ENCODE measurements around the gene TMEM185B.
"Not testable (repeated sequence)": the region's sequence is repeated elsewhere in the genome, so short reads cannot be mapped to it uniquely, and the experiment has no call there.

The TMEM185B gene

DNA sequence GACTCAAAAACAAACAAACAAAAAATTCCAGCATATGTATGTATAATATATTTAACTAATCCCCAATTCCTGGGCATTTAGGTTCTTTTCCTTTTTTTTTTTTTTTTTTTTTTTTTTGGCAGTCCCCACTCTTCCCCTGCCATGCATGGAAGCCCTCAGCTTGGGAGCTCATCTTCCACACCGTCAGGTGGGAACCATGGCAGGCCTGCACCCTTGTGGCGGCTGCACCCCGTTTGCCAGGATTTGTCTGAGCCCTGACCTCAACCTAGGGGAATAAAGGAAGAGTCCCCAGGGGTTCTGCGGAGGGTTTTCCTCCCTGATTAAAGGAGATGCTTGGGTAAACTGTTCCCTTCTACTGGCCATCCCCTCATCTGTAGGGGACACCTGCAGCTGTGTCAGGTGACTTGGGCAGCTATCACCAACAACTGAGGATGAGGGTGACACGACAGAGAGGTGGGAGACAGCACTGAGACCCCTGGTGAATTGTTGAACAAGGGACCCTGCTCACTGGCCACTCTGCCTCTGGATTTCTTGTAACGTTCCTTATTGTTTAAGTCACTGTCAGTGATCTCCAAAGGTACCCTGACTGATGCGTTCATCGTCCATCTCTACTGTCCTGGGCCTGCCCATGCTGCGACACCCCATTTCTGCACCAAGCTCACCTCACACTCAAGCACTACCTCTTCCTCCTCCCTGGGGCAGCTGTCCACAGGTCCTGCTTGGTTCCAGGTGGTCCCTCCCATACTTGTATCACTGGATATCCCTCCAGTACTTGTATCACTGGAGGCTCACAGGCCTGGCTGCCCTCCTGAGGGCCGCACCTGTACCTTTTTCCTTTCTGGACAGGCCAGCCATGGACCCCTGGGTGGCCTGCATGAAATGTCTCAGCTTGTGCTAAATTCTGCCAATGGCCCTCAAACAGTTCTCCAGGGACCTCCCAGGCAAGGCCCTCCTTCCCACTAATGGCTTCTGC is 14.5 kb downstream of the TMEM185B start:
- H3K4me3 ChIP-seq (ENCODE audit: low read length): no peak overlapping the region
- H3K9ac ChIP-seq (ENCODE audit: low read length): no peak overlapping the region
- no peaks in the 10 kb centered on the region for H3K36me3 ChIP-seq (ENCODE audit: control insufficient read depth, insufficient read depth, low read length)
- peaks cover 8% of the 10 kb centered on the region for H3K4me1 ChIP-seq (ENCODE audit: control insufficient read depth, insufficient read depth, low read length)
- H3K9me3 ChIP-seq (ENCODE audit: control insufficient read depth, low read length): no peaks in the 10 kb centered on the region
- no peaks in the 10 kb centered on the region for H3K27me3 ChIP-seq (ENCODE audit: control insufficient read depth, insufficient read depth, low read length)

DNA sequence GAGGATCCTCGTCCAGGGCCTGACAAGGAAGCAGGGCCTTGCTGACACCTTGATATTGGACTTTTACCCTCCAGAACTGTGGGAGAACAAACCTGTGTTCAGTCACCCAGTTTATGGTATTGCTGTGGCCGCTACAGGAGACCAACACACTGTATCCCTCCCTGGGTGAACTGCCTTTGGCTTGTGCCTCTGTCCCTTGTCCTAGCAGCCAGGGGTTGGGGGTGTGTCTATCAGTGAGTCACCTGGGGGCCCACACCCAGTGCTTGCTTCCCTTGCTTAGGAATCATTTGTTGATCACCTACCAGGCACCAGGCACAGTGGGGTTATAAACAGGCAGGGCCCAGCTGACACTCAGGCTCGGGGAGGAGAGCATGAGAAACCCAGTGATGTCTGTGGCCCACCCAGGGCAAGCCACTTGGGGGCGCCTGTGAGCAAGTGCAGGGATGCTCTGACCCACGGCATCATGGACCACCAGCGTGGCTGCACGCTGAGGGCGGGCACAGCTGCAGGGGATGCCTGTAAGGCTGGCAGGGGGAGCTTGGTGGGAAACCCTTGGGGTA is 17.1 kb downstream of the TMEM185B start:
- Histone ChIP-seq H3K36me3 (ENCODE audit: control insufficient read depth, insufficient read depth, low read length) (no peaks in the 10 kb centered on the region), H3K4me1 (ENCODE audit: control insufficient read depth, insufficient read depth, low read length) (peaks cover 8% of the 10 kb centered on the region), H3K4me3 (ENCODE audit: low read length) (no peak overlapping the region), H3K9ac (ENCODE audit: low read length) (no peak overlapping the region), H3K27me3 (ENCODE audit: control insufficient read depth, insufficient read depth, low read length) (no peaks in the 10 kb centered on the region), H3K9me3 (ENCODE audit: control insufficient read depth, low read length) (no peaks in the 10 kb centered on the region)

- peaks cover 8% of the 10 kb centered on the region for H3K4me1 ChIP-seq (ENCODE audit: control insufficient read depth, insufficient read depth, low read length)
- H3K4me3 ChIP-seq (ENCODE audit: low read length): no peak overlapping the region
- no peak overlapping the region for H3K9ac ChIP-seq (ENCODE audit: low read length)
- H3K36me3 ChIP-seq (ENCODE audit: control insufficient read depth, insufficient read depth, low read length): no peaks in the 10 kb centered on the region
- no peaks in the 10 kb centered on the region for H3K27me3 ChIP-seq (ENCODE audit: control insufficient read depth, insufficient read depth, low read length)
- no peaks in the 10 kb centered on the region for H3K9me3 ChIP-seq (ENCODE audit: control insufficient read depth, low read length)
These were observed 18.1 kb downstream of the TMEM185B start for GRCh38 chr2:120204945-120205670.

GRCh38 chr2:120204417-120204816 is 18.8 kb downstream of the TMEM185B start:
- Histone ChIP-seq H3K4me3 (ENCODE audit: low read length) (no peak overlapping the region), H3K36me3 (ENCODE audit: control insufficient read depth, insufficient read depth, low read length) (no peaks in the 10 kb centered on the region), H3K9me3 (ENCODE audit: control insufficient read depth, low read length) (no peaks in the 10 kb centered on the region), H3K27me3 (ENCODE audit: control insufficient read depth, insufficient read depth, low read length) (no peaks in the 10 kb centered on the region), H3K9ac (ENCODE audit: low read length) (no peak overlapping the region), H3K4me1 (ENCODE audit: control insufficient read depth, insufficient read depth, low read length) (peaks cover 8% of the 10 kb centered on the region)

DNA sequence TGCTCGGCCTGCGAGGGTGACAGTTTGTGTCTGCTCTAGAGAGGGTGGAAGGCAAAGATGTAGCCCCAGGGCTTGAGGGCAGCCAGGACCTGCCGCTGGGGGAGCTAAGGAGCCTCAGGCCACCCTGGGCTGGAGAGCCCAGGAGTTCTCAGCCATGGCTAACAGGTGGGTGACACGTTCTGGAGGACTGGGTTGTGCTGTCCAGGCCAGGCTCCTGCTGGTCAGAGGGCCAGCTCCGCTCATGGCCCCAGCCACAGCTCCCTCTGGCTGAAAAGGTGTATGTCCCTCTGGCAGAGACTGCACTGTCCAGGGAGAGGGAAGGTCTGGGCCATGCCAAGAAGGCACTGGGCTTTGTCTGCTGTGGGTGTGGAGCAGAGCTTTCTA is 19.2 kb downstream of the TMEM185B start:
- Histone ChIP-seq H3K4me3 (ENCODE audit: low read length) (no peak overlapping the region), H3K9me3 (ENCODE audit: control insufficient read depth, low read length) (no peaks in the 10 kb centered on the region), H3K27me3 (ENCODE audit: control insufficient read depth, insufficient read depth, low read length) (no peaks in the 10 kb centered on the region), H3K36me3 (ENCODE audit: control insufficient read depth, insufficient read depth, low read length) (no peaks in the 10 kb centered on the region), H3K9ac (ENCODE audit: low read length) (no peak overlapping the region), H3K4me1 (ENCODE audit: control insufficient read depth, insufficient read depth, low read length) (peaks cover 8% of the 10 kb centered on the region)

DNA sequence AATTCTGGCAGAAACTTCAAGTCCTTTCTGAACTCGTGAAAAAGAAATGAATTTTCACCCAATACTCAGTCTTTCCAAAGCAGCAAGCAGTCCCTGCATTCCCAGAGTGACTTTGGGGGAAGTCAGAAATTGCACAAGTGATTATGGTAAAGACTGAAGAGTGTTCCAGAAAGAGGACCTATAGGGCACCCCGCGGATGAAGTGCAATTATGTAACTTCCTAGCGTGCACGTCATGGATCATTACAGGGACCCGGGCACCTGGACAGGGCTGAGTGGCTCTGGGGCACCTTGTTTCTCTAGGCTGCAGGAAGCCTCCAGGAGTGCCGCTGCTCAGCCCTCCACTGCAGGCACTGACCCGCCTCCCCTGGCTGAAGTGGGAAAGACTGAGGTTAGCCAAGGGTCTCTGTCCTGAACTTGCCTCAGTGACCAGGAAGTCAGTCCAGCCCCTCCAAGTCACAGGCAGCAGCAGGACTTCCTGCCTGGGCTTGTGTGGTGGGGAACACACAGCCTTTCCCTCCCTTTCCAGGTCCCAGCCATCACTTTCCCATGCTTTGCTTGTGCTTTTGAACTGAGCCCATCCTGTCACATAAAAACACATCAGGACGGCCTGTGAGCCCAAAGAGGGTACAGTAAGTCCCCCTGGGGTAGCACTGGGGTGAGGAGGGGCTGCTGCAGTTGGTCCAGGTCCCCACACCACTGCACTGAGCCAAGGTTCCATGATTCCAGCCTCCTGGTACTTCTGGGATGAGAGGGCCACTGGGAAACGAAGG is 19.8 kb downstream of the TMEM185B start:
- H3K27me3 ChIP-seq (ENCODE audit: control insufficient read depth, insufficient read depth, low read length): no peaks in the 10 kb centered on the region
- H3K4me1 ChIP-seq (ENCODE audit: control insufficient read depth, insufficient read depth, low read length): peaks cover 8% of the 10 kb centered on the region
- no peaks in the 10 kb centered on the region for H3K9me3 ChIP-seq (ENCODE audit: control insufficient read depth, low read length)
- no peaks in the 10 kb centered on the region for H3K36me3 ChIP-seq (ENCODE audit: control insufficient read depth, insufficient read depth, low read length)
- no peak overlapping the region for H3K4me3 ChIP-seq (ENCODE audit: low read length)
- no peak overlapping the region for H3K9ac ChIP-seq (ENCODE audit: low read length)

- H3K9ac ChIP-seq (ENCODE audit: low read length); H3K9me3 ChIP-seq (ENCODE audit: control insufficient read depth, low read length); H3K4me3 ChIP-seq (ENCODE audit: low read length); H3K36me3 ChIP-seq (ENCODE audit: control insufficient read depth, insufficient read depth, low read length); H3K4me1 ChIP-seq (ENCODE audit: control insufficient read depth, insufficient read depth, low read length); H3K27me3 ChIP-seq (ENCODE audit: control insufficient read depth, insufficient read depth, low read length): not testable (repeated sequence)
These were observed 23.3 kb downstream of the TMEM185B start for GRCh38 chr2:120199817-120200459.

- H3K27me3 ChIP-seq (ENCODE audit: control insufficient read depth, insufficient read depth, low read length): no peaks in the 10 kb centered on the region
- no peaks in the 10 kb centered on the region for H3K9me3 ChIP-seq (ENCODE audit: control insufficient read depth, low read length)
- H3K9ac ChIP-seq (ENCODE audit: low read length): no peak overlapping the region
- H3K4me1 ChIP-seq (ENCODE audit: control insufficient read depth, insufficient read depth, low read length): no peaks in the 10 kb centered on the region
- H3K4me3 ChIP-seq (ENCODE audit: low read length): no peak overlapping the region
- no peaks in the 10 kb centered on the region for H3K36me3 ChIP-seq (ENCODE audit: control insufficient read depth, insufficient read depth, low read length)
These were observed 27.6 kb downstream of the TMEM185B start for GRCh38 chr2:120195553-120195952.

DNA sequence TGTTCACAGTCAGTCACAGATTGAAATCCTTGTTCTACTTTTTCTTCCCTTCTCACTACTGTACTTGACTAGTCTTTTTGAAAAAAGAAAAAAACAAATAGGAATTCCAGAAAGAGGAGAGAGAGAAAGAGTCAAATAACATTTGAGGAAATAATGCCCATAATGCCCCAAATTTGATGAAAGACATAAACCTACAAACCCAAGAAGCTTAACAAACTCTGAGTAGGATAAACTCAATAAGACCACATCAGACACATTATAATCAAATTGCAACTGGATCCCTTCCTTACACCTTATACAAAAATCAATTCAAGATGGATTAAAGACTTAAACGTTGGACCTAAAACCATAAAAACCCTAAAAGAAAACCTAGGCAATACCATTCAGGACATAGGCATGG is 30.9 kb downstream of the TMEM185B start:
- H3K4me1 ChIP-seq (ENCODE audit: control insufficient read depth, insufficient read depth, low read length): no peaks in the 10 kb centered on the region
- H3K36me3 ChIP-seq (ENCODE audit: control insufficient read depth, insufficient read depth, low read length): no peaks in the 10 kb centered on the region
- H3K4me3 ChIP-seq (ENCODE audit: low read length): no peak overlapping the region
- no peak overlapping the region for H3K9ac ChIP-seq (ENCODE audit: low read length)
- H3K27me3 ChIP-seq (ENCODE audit: control insufficient read depth, insufficient read depth, low read length): no peaks in the 10 kb centered on the region
- no peaks in the 10 kb centered on the region for H3K9me3 ChIP-seq (ENCODE audit: control insufficient read depth, low read length)

GRCh38 chr2:120189189-120189588 is 34.0 kb downstream of the TMEM185B start:
- Histone ChIP-seq H3K4me1 (ENCODE audit: control insufficient read depth, insufficient read depth, low read length) (no peaks in the 10 kb centered on the region), H3K27me3 (ENCODE audit: control insufficient read depth, insufficient read depth, low read length) (no peaks in the 10 kb centered on the region), H3K9me3 (ENCODE audit: control insufficient read depth, low read length) (no peaks in the 10 kb centered on the region), H3K4me3 (ENCODE audit: low read length) (no peak overlapping the region), H3K9ac (ENCODE audit: low read length) (no peak overlapping the region), H3K36me3 (ENCODE audit: control insufficient read depth, insufficient read depth, low read length) (no peaks in the 10 kb centered on the region)

GRCh38 chr2:120182019-120182560 is 41.1 kb downstream of the TMEM185B start:
- H3K36me3 ChIP-seq (ENCODE audit: control insufficient read depth, insufficient read depth, low read length): no peaks in the 10 kb centered on the region
- H3K9me3 ChIP-seq (ENCODE audit: control insufficient read depth, low read length): no peaks in the 10 kb centered on the region
- H3K4me1 ChIP-seq (ENCODE audit: control insufficient read depth, insufficient read depth, low read length): no peaks in the 10 kb centered on the region
- no peak overlapping the region for H3K9ac ChIP-seq (ENCODE audit: low read length)
- H3K27me3 ChIP-seq (ENCODE audit: control insufficient read depth, insufficient read depth, low read length): no peaks in the 10 kb centered on the region
- no peak overlapping the region for H3K4me3 ChIP-seq (ENCODE audit: low read length)
